ENCODE data around the gene PTAFR. TPM values are rescaled to one million over a fixed set of nuclear protein-coding genes. Genes with fewer than 3 reads are reported as not detected.

Gene PTAFR
- total and polyA plus RNA-seq, 2 donors (not counting 1 experiment from before 2014, with no cell fraction given), result under 0.01 to 0.25 TPM

GRCh38 chr1:28136922-28137613, 39.4 kb downstream of the PTAFR start:
- H3K27ac ChIP-seq (ENCODE audit: insufficient read depth, low read length), result no peak overlapping the region
- no peaks in the 10 kb centered on the region for H3K79me2 ChIP-seq (ENCODE audit: control insufficient read depth, insufficient read depth, low read length)
- H4K20me1 ChIP-seq (ENCODE audit: control insufficient read depth, extremely low read depth, insufficient read depth, low read length), result no peaks in the 10 kb centered on the region
- no peak overlapping the region for H3K4me3 ChIP-seq (replicated peaks in 1 of 4; ENCODE audit: control extremely low read depth in 1 of 4, insufficient read depth in 1 of 4, low read depth in 3 of 4, low read length in 4 of 4)
- no peak overlapping the region for H3K9ac ChIP-seq (ENCODE audit: insufficient read depth, low read length)
- H3K9me3 ChIP-seq (ENCODE audit: control insufficient read depth, insufficient read depth, low read depth, low read length), result no peaks in the 10 kb centered on the region
- DNase-seq (ENCODE audit: low read depth in 2 of 2), result peak in 1 of 2 donors; percentile 24
- no peak for TF ChIP-seq EZH2 (IDR thresholded peaks at IDR 0.05; ENCODE audit: low read length, missing control alignments)
- TF ChIP-seq CTCF (conservative IDR thresholded peaks at IDR 0.05 in 1 of 2, IDR thresholded peaks at IDR 0.05 in 1 of 2; ENCODE audit: low read depth in 1 of 2, low read length in 2 of 2), result no peak
- H3K27me3 ChIP-seq (ENCODE audit: control insufficient read depth, insufficient read depth, low read length), result no peaks in the 10 kb centered on the region
- peaks cover 2% of the 10 kb centered on the region for H3K4me1 ChIP-seq (ENCODE audit: control insufficient read depth, extremely low read depth, insufficient read depth, low read length)
- H2AFZ ChIP-seq (ENCODE audit: low read length), result no peak overlapping the region
- H3K4me2 ChIP-seq (ENCODE audit: extremely low read depth, insufficient read depth, low read length), result no peak overlapping the region
- H3K36me3 ChIP-seq (ENCODE audit: control insufficient read depth, insufficient read depth, low read length), result no peaks in the 10 kb centered on the region

- H3K9ac ChIP-seq (ENCODE audit: insufficient read depth, low read length), result no peak overlapping the region
- peaks cover 2% of the 10 kb centered on the region for H3K4me1 ChIP-seq (ENCODE audit: control insufficient read depth, extremely low read depth, insufficient read depth, low read length)
- no peak overlapping the region for H3K4me3 ChIP-seq (replicated peaks in 1 of 4; ENCODE audit: control extremely low read depth in 1 of 4, insufficient read depth in 1 of 4, low read depth in 3 of 4, low read length in 4 of 4)
- no peak for DNase-seq (ENCODE audit: low read depth in 2 of 2)
- no peak overlapping the region for H3K27ac ChIP-seq (ENCODE audit: insufficient read depth, low read length)
- H3K27me3 ChIP-seq (ENCODE audit: control insufficient read depth, insufficient read depth, low read length), result no peaks in the 10 kb centered on the region
- no peaks in the 10 kb centered on the region for H3K36me3 ChIP-seq (ENCODE audit: control insufficient read depth, insufficient read depth, low read length)
- TF ChIP-seq CTCF (conservative IDR thresholded peaks at IDR 0.05 in 1 of 2, IDR thresholded peaks at IDR 0.05 in 1 of 2; ENCODE audit: low read depth in 1 of 2, low read length in 2 of 2) (no peak), EZH2 (IDR thresholded peaks at IDR 0.05; ENCODE audit: low read length, missing control alignments) (no peak)
- H3K4me2 ChIP-seq (ENCODE audit: extremely low read depth, insufficient read depth, low read length), result no peak overlapping the region
- H4K20me1 ChIP-seq (ENCODE audit: control insufficient read depth, extremely low read depth, insufficient read depth, low read length), result no peaks in the 10 kb centered on the region
- no peaks in the 10 kb centered on the region for H3K79me2 ChIP-seq (ENCODE audit: control insufficient read depth, insufficient read depth, low read length)
- H2AFZ ChIP-seq (ENCODE audit: low read length), result no peak overlapping the region
- no peaks in the 10 kb centered on the region for H3K9me3 ChIP-seq (ENCODE audit: control insufficient read depth, insufficient read depth, low read depth, low read length)
Measured at GRCh38 chr1:28136169-28136921, 40.1 kb downstream of the PTAFR start.

- TF ChIP-seq EZH2 (IDR thresholded peaks at IDR 0.05; ENCODE audit: low read length, missing control alignments) (no peak), CTCF (conservative IDR thresholded peaks at IDR 0.05 in 1 of 2, IDR thresholded peaks at IDR 0.05 in 1 of 2; ENCODE audit: low read depth in 1 of 2, low read length in 2 of 2) (no peak)
- Histone ChIP-seq H4K20me1 (ENCODE audit: control insufficient read depth, extremely low read depth, insufficient read depth, low read length) (no peaks in the 10 kb centered on the region), H2AFZ (ENCODE audit: low read length) (no peak overlapping the region), H3K27ac (ENCODE audit: insufficient read depth, low read length) (no peak overlapping the region), H3K9me3 (ENCODE audit: control insufficient read depth, insufficient read depth, low read depth, low read length) (no peaks in the 10 kb centered on the region), H3K4me3 (replicated peaks in 1 of 4; ENCODE audit: control extremely low read depth in 1 of 4, insufficient read depth in 1 of 4, low read depth in 3 of 4, low read length in 4 of 4) (no peak overlapping the region), H3K36me3 (ENCODE audit: control insufficient read depth, insufficient read depth, low read length) (no peaks in the 10 kb centered on the region), H3K4me1 (ENCODE audit: control insufficient read depth, extremely low read depth, insufficient read depth, low read length) (peaks cover 2% of the 10 kb centered on the region), H3K27me3 (ENCODE audit: control insufficient read depth, insufficient read depth, low read length) (no peaks in the 10 kb centered on the region), H3K79me2 (ENCODE audit: control insufficient read depth, insufficient read depth, low read length) (no peaks in the 10 kb centered on the region), H3K4me2 (ENCODE audit: extremely low read depth, insufficient read depth, low read length) (no peak overlapping the region), H3K9ac (ENCODE audit: insufficient read depth, low read length) (no peak overlapping the region)
- peak in 1 of 2 donors; percentile 33 for DNase-seq (ENCODE audit: low read depth in 2 of 2)
Measured at GRCh38 chr1:28135371-28136168, 40.9 kb downstream of the PTAFR start.
